IPS-15b (cell line): ENCODE results near the gene POU2F1.
"Not testable (repeated sequence)": the region's sequence is repeated elsewhere in the genome, so short reads cannot be mapped to it uniquely, and the experiment has no call there.

Experiments
- H3K27me3 ChIP-seq: one replicate; pipeline ENCODE4 v1.6.1; 2013; ENCODE audit warnings: low read length; ENCODE audit not compliant: control insufficient read depth, insufficient read depth
- H3K36me3 ChIP-seq: one replicate; pipeline ENCODE4 v1.6.1; 2013; ENCODE audit warnings: low read length; ENCODE audit not compliant: control insufficient read depth, insufficient read depth
- H3K4me1 ChIP-seq: one replicate; pipeline ENCODE4 v1.6.1; 2013; ENCODE audit warnings: mild to moderate bottlenecking, low read length; ENCODE audit not compliant: control insufficient read depth, insufficient read depth
- H3K4me3 ChIP-seq: one replicate; pipeline ENCODE4 v1.5.1; 2013; ENCODE audit warnings: low read depth, low read length
- H3K9ac ChIP-seq: one replicate; pipeline ENCODE4 v1.6.1; 2013; ENCODE audit warnings: low read depth, mild to moderate bottlenecking, low read length
- H3K9me3 ChIP-seq: one replicate; pipeline ENCODE4 v1.6.1; 2013; ENCODE audit warnings: mild to moderate bottlenecking, low read length; ENCODE audit not compliant: control insufficient read depth, insufficient read depth

The POU2F1 gene

DNA sequence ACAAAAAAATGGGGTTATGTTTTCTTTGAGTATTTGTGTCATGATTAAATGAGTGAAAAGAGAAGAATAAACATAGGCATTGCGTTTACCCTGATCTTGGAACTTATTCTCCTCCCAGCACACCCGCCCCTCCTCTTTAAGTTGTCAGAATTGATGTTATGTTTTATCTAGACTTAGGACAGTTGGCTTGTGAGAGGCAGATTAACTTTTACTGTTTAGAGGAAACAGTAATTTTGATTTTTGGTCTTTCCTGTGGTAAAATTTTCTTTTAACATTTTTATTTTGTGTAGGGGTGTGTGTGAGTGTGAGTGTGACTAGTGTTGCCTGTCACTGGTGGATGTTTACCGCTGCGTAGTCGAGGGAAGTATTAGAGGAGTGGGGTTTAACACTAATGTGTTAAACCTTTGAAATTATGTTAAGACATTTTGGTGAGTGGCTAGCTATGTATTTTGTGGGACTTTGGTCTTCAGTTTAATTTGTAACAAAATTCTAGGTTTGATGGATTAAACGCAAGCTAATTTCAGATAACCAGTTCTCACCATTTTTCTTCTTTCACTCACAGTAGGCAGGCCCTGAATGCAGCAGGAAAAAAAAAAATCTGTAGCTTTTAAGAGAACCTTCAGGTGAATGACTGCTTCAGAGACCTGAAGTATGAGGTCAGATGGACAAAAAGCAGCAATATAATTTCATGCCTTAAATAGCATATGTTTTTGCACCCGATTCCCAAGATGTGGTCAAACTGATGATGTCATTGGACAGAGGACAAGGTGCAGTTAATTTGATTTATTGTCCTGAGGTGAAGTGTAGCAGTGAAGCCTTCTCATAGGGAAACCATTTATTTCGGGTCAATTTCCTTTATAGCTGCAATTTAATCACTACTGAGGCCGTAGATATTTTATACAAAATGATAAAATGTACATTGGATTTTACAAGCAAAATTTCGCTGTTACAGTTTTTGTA, 2.7 kb downstream of the POU2F1 start:
- Histone ChIP-seq H3K36me3 (no peaks in the 10 kb centered on the region), H3K4me3 (no peak overlapping the region), H3K27me3 (no peaks in the 10 kb centered on the region), H3K9ac (no peak overlapping the region), H3K9me3 (no peaks in the 10 kb centered on the region), H3K4me1 (peaks cover 37% of the 10 kb centered on the region)

DNA sequence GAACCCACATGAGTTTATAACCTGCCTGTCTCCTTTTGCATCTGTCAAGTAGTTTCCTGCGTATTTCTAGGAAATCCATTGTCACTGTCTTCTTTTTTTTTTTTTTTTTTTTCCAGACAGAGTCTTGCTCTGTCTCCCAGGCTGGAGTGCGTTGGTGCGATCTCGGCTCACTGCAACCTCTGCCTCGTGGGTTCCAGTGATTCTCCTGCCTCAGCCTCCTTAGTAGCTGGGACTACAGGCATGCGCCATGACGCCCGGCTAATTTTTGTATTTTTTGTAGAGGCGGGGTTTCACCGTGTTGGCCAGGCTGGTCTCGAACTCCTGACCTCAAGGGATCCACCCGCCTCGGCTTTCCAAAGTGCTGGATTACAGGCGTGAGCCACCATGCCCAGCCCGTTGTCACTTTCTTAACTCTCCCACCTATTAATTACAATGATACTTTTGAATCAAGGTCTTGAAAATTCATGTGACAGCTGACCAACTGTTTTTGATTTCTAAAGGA, 4.1 kb downstream of the POU2F1 start:
- H3K9me3 ChIP-seq, H3K4me3 ChIP-seq, H3K36me3 ChIP-seq, H3K27me3 ChIP-seq, H3K9ac ChIP-seq: not testable (repeated sequence)
- H3K4me1 ChIP-seq, result peaks cover 43% of the 10 kb centered on the region

DNA sequence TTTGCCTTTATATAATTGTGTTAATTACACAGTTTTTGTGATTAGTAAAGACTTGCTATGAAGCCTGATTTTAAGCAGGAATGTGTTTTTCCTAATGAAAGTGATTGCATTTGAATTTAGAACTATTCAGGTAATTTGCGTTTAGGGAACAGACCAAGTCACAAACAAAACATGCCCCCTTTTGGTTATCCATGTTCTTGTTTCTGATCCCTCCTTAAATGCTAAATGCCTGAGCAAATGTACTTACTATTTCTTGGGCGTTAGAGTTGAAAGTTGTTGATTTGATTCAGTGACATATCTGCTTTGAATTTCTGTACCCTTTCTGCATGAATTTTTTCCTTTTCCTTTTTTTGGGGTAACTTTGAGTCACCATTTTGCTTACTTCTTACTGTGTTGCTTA, 5.2 kb downstream of the POU2F1 start:
- Histone ChIP-seq H3K4me1 (peaks cover 52% of the 10 kb centered on the region), H3K9ac (no peak overlapping the region), H3K4me3 (peak overlapping the region; percentile 3)

DNA sequence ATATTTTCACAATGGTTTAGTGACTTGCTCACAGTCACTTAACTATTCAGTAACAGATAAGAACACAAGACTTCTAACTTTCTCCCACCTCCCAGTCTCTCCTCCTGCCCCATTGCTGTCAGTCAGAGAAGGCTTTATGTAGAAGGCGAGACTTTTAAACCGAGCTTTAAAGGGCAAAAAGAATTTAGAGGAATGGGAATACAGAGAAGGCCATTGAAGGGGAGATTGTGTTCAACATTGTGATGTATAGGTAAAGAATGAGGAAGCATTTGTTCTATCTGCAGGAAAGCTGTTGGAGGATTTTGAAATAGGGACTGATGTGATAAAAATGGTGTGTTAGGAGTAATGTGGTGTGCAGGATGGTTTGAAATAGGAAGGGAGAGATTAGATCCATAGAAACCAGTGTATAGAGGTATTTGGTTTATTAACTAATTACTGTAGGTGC, 7.3 kb downstream of the POU2F1 start:
- peaks cover 52% of the 10 kb centered on the region for H3K4me1 ChIP-seq

More for the DNA sequence above, 5.2 kb downstream of the POU2F1 start:
- Histone ChIP-seq H3K9me3 (no peaks in the 10 kb centered on the region), H3K36me3 (no peaks in the 10 kb centered on the region), H3K27me3 (no peaks in the 10 kb centered on the region)

DNA sequence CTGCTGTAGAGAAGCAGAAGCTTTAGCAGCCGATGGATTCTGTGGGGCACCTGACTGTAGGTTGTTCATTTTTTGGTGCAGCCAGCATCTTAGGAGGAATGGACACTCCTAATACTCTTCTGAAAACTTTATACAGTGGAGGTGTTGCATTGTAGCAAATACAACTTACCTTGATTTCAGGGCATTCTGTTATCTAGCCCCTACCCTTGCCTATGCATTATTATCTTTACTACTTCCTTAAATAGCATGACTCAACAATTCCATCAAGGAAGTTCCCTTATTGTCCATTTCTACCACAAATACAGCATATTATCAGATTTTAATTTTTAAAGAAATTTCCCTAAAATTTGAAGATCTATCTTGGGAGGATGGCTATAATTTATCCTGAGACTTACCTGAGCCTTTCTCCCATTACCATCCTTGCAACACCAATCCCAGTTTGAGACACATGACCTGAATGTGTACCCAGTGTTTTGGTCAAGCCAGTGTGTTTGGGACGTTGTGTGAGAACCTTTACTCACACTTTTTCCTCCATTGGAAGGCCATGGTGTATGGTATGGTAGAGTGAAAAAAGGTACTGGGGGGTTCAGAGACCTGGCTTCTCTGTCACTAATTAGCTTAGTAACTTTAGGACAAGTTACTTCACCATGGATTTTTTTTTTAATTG, 9.2 kb downstream of the POU2F1 start:
- no peaks in the 10 kb centered on the region for H3K9me3 ChIP-seq
- H3K27me3 ChIP-seq, result no peaks in the 10 kb centered on the region
- H3K4me1 ChIP-seq, result peaks cover 53% of the 10 kb centered on the region
- H3K9ac ChIP-seq, result no peak overlapping the region
- no peaks in the 10 kb centered on the region for H3K36me3 ChIP-seq
- no peak overlapping the region for H3K4me3 ChIP-seq

More for the DNA sequence above, 7.3 kb downstream of the POU2F1 start:
- no peak overlapping the region for H3K4me3 ChIP-seq
- H3K27me3 ChIP-seq, result no peaks in the 10 kb centered on the region
- H3K9me3 ChIP-seq, result no peaks in the 10 kb centered on the region
- no peak overlapping the region for H3K9ac ChIP-seq
- no peaks in the 10 kb centered on the region for H3K36me3 ChIP-seq

DNA sequence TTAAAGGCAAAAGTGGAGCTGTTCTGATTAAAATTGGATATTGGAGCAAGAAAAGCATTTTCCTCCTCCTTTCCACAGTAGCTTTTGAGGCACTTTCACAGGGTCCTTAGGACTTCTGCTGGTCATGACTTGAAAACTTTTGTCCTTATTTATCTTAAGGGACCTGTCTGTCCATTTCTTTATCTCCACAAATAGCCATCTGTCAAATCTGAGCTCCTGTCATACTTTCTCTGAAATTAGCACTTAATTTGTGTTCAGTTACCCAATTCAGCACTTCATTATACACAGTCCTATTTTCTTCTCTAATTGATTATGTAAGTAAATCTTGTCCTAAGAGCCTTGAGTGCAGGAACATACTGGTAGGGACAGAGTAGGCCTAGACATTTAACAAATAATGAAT, 9.8 kb downstream of the POU2F1 start:
- Histone ChIP-seq H3K27me3 (no peaks in the 10 kb centered on the region), H3K4me1 (peaks cover 49% of the 10 kb centered on the region)

DNA sequence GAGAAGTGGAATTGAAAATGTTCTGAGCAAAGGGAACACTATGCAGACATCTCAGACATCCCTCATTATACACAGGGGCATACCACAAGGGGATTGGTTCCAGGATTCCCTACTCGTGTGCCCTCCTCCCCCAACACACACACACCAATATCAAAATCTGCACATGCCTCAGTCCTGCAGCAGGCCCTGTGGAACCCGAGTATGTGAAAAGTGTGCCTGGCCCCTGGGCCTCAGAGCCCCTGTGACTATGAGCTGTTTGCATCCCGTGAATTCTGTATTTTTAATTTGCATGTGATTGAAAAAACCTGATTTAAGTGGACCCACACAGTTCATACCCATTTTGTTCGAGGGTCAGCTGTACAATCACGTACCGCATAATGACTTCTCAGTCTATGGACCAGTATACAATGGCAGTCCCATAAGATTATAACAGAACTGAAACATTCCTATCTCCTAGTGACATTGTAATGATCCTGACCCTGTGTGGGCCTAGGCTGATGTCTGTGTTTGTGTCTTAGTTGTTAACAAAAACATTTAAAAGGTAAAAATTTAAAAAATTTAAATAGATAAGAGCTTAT, 11.3 kb downstream of the POU2F1 start:
- no peaks in the 10 kb centered on the region for H3K36me3 ChIP-seq
- no peaks in the 10 kb centered on the region for H3K9me3 ChIP-seq
- H3K4me1 ChIP-seq, result peaks cover 45% of the 10 kb centered on the region
- no peak overlapping the region for H3K4me3 ChIP-seq
- no peak overlapping the region for H3K9ac ChIP-seq
- H3K27me3 ChIP-seq, result no peaks in the 10 kb centered on the region

More for the DNA sequence above, 9.8 kb downstream of the POU2F1 start:
- H3K9me3 ChIP-seq, result no peaks in the 10 kb centered on the region
- no peak overlapping the region for H3K4me3 ChIP-seq
- H3K36me3 ChIP-seq, result no peaks in the 10 kb centered on the region
- no peak overlapping the region for H3K9ac ChIP-seq

DNA sequence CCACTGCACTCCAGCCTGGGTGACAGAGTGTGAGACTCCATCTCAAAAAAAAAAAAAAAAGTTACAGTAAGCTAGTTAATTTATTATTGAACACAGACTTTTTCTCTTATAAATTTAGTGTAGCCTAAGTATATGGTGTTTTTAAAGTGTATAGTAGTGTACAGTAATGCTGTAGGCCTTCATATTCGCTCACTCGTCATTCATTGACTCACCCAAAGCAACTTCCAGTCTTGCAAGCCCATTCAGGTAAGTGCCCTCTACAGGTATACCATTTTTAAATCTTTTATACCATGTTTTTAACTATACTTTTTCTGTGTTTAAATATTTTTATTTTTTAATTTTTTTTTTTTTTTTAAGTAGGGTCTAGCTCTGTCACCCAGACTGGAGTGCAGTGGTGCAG, 12.1 kb downstream of the POU2F1 start:
- no peak overlapping the region for H3K9ac ChIP-seq
- H3K36me3 ChIP-seq, result no peaks in the 10 kb centered on the region
- H3K27me3 ChIP-seq, result no peaks in the 10 kb centered on the region
- H3K4me3 ChIP-seq, result no peak overlapping the region
- H3K4me1 ChIP-seq, result peaks cover 39% of the 10 kb centered on the region
- no peaks in the 10 kb centered on the region for H3K9me3 ChIP-seq

DNA sequence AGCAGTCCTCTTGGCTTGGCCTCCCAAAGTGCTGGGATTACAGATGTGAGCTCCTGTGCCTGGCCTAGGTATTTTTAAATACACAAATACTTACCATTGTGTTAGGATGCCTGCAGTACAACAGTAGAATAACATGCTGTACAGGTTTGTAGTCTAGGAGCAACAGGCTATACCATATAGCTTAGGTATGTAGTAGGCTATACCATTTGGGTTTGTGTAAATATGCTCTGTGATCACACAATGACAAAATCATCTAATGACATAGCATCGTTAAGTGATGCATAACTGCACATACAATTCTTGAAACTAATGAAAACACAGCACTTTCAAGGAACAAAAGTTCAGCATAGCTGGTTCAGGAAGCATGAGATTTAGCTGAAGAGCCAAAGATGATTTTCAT, 12.7 kb downstream of the POU2F1 start:
- Histone ChIP-seq H3K27me3 (no peaks in the 10 kb centered on the region), H3K9ac (no peak overlapping the region), H3K4me1 (peaks cover 39% of the 10 kb centered on the region), H3K36me3 (no peaks in the 10 kb centered on the region), H3K4me3 (no peak overlapping the region), H3K9me3 (no peaks in the 10 kb centered on the region)

DNA sequence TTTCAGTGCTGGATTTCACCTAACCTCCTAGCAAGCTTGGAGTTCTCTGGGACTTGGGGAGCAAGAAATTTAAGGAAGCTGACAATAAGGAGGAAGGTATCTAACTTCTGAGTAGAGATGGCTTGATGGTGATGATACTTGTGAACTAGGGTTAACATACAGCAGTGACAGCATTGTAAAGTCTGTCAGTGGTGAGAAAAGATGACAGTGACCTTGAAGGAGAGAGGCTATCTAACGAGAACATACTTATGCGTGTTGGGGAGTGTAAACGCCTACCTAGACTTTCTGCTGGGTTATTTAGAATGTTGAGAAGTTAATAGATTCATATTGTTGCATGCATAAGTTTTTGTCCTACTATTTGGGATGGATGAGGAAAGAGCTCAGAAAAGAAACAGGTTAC, 16.3 kb downstream of the POU2F1 start:
- Histone ChIP-seq H3K4me3 (no peak overlapping the region), H3K36me3 (no peaks in the 10 kb centered on the region), H3K27me3 (no peaks in the 10 kb centered on the region), H3K9me3 (no peaks in the 10 kb centered on the region), H3K9ac (no peak overlapping the region), H3K4me1 (peaks cover 19% of the 10 kb centered on the region)

DNA sequence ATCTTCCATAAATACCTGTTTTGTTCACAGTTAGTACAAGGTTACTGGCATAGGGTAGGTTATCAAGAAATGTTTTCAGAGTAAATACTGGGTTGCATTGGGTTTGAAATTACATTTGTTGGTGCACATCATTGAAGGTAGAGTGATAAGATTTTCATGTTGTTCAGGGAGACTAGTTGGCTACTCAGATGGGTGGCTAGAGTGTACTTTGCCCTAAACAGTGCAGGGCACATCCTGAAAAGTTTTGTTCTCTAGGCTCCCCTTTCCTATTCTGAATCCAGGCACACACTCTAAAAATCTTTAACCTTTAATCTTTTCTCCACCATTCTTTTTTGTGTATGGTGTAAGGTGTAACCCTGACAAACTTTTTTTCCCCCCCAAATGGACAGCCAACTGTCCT, 18.0 kb downstream of the POU2F1 start:
- no peak overlapping the region for H3K9ac ChIP-seq
- no peaks in the 10 kb centered on the region for H3K9me3 ChIP-seq
- H3K4me3 ChIP-seq, result no peak overlapping the region
- H3K4me1 ChIP-seq, result peaks cover 14% of the 10 kb centered on the region
- H3K27me3 ChIP-seq, result no peaks in the 10 kb centered on the region
- H3K36me3 ChIP-seq, result no peaks in the 10 kb centered on the region
